Cardiac muscle cell (in vitro differentiated cells and primary cell): ENCODE data around the gene ISCA2. TPM values are rescaled to one million over a fixed set of nuclear protein-coding genes. Genes with fewer than 3 reads are reported as not detected.

Source experiments
- DNase-seq, 2 donors: peaks; one replicate each; pipeline versions ENCODE4 v3.0.0 to v3.0.0-alpha.2; 2010 to 2017; ENCODE audit warnings: low read depth in 1 of 2, low spot score in 1 of 2
- H3K27ac ChIP-seq: fragments of 200-600 bp; sonication (generic); 2 replicates; pipeline ENCODE4 v1.5.1; 2016
- H3K27me3 ChIP-seq: fragments of 200-600 bp; sonication (generic); 2 replicates; pipeline ENCODE4 v1.6.0; 2016; ENCODE audit warnings: control low read depth
- H3K36me3 ChIP-seq: fragments of 200-600 bp; sonication (generic); 2 replicates; pipeline ENCODE4 v1.5.1; 2016; ENCODE audit warnings: control low read depth
- H3K4me1 ChIP-seq: fragments of 200-600 bp; sonication (generic); 2 replicates; pipeline ENCODE4 v1.8.1; 2017; ENCODE audit warnings: low read depth, mild to moderate bottlenecking, mixed run types
- H3K4me3 ChIP-seq: fragments of 200-600 bp; sonication (generic); 2 replicates; pipeline ENCODE4 v1.5.1; 2016; ENCODE audit warnings: mild to moderate bottlenecking
- H3K9me3 ChIP-seq: fragments of 200-600 bp; sonication (generic); 2 replicates; pipeline ENCODE4 v1.5.1; 2017; ENCODE audit warnings: low read depth, mild to moderate bottlenecking, control low read depth
- polyA plus RNA-seq: library from polyadenylated mRNA; unstranded; fragments of >200 nt; fragmentation: Nextera tagmentation; extraction: Ambion mirVana; gene quantifications from 2 replicates; pipeline ENCODE4 v1.2.1, GENCODE V29; 2016
- total RNA-seq: library from RNA; depleted of rRNA; stranded (reverse); fragments of >200 nt; gene quantifications from 2 replicates; pipeline ENCODE4 v1.2.3, GENCODE V29; 2016
- TF ChIP-seq, protein P1 (sequence below): IDR thresholded peaks from 2 replicates; pipeline ENCODE4 v1.5.1; 2012; ENCODE audit warnings: low read depth, mild to moderate bottlenecking, low read length

The ISCA2 gene
- total and polyA plus RNA-seq, 2 experiments from 2014 or later: 26.5 to 141 TPM

- Histone ChIP-seq H3K27ac (peak overlapping the region; percentile 98), H3K27me3 (no peaks in the 10 kb centered on the region), H3K9me3 (no peaks in the 10 kb centered on the region), H3K4me1 (peaks cover 8% of the 10 kb centered on the region), H3K36me3 (peaks cover 3% of the 10 kb centered on the region), H3K4me3 (peak overlapping the region; percentile 71)
- DNase-seq: peak; percentile 39 to 44
- TF ChIP-seq, protein P1, sequence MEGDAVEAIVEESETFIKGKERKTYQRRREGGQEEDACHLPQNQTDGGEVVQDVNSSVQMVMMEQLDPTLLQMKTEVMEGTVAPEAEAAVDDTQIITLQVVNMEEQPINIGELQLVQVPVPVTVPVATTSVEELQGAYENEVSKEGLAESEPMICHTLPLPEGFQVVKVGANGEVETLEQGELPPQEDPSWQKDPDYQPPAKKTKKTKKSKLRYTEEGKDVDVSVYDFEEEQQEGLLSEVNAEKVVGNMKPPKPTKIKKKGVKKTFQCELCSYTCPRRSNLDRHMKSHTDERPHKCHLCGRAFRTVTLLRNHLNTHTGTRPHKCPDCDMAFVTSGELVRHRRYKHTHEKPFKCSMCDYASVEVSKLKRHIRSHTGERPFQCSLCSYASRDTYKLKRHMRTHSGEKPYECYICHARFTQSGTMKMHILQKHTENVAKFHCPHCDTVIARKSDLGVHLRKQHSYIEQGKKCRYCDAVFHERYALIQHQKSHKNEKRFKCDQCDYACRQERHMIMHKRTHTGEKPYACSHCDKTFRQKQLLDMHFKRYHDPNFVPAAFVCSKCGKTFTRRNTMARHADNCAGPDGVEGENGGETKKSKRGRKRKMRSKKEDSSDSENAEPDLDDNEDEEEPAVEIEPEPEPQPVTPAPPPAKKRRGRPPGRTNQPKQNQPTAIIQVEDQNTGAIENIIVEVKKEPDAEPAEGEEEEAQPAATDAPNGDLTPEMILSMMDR: peak; percentile 27
These were observed 1.4 kb upstream of the ISCA2 start for GRCh38 chr14:74491956-74492775.

GRCh38 chr14:74492776-74493342, 706 bp upstream of the ISCA2 start, which contains the start of gene NPC2:
NPC2 (minus strand) TSS chr14:74493305; CDS start chr14:74493274, 31 bp downstream.
- H3K4me3 ChIP-seq: peak within 1 kb of the TSS; percentile 72
- no peaks in the 10 kb centered on the region for H3K27me3 ChIP-seq
- H3K9me3 ChIP-seq: no peaks in the 10 kb centered on the region
- TF ChIP-seq, protein P1: no peak
- peak in 1 of 2 donors; percentile 27 for DNase-seq
- peaks cover 8% of the 10 kb centered on the region for H3K4me1 ChIP-seq
- peaks cover 3% of the 10 kb centered on the region for H3K36me3 ChIP-seq
- peak within 1 kb of the TSS; percentile 98 for H3K27ac ChIP-seq

DNA sequence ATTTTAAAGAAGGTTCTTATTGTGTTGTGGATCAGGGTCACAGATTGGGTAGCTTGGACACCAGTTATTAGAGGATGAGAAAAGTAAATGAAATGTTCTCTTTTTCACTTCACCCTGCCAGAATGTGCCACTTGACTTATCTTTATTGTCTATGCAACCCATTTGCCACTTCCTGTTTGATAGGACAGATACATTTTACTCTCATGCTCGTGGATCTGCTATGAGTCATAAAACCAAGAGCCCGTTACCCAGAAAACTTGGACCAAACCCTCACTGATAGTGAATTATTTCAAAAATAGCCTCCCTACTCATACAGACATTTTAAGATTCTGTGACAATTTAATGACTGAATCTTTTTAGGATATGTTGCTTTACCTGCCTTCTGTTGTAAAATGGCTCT, 1.8 kb downstream of the ISCA2 start:
- TF ChIP-seq, protein P1: no peak
- H3K36me3 ChIP-seq: peaks cover 3% of the 10 kb centered on the region
- DNase-seq: no peak
- no peak overlapping the region for H3K4me3 ChIP-seq
- no peaks in the 10 kb centered on the region for H3K9me3 ChIP-seq
- H3K27me3 ChIP-seq: no peaks in the 10 kb centered on the region
- peaks cover 8% of the 10 kb centered on the region for H3K4me1 ChIP-seq
- no peak overlapping the region for H3K27ac ChIP-seq

DNA sequence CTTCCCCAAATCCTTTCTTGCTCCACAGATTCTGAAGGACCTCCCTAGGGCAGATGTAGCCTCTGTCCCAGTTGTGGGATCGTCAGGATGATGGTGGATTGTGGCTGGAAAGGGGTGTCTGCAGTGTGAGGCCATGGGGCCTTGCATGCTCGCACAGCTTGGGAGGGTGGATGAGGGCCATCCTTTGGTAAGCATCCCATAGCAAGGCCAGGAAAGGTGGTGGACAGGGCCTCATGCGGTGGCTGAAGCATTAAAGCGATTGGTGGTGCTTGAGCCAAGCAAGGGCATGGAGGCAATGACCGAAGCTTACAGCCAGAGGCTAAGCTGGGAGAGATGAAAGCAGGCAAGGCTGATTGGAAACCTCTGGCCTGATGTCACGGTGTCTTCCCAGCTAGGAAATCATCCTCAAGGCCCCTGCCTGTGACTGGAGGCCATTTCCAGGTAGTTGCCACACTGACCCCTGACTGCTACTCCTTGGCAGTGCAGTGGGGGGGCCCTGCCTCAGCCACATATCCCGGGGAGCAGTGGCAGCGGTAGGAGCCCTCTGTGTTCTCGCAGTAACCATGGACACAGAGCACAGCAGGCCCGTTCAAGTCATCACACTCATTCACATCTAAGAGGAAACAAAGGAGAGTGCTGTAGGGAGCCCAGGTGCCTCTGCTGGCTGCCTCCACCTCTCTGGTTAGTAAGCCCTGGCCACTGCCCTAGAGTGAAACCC, 7.0 kb downstream of the ISCA2 start:
- no peak overlapping the region for H3K27ac ChIP-seq
- TF ChIP-seq, protein P1: no peak
- no peak for DNase-seq
- H3K27me3 ChIP-seq: no peaks in the 10 kb centered on the region
- H3K4me1 ChIP-seq: no peaks in the 10 kb centered on the region
- H3K9me3 ChIP-seq: no peaks in the 10 kb centered on the region
- H3K4me3 ChIP-seq: no peak overlapping the region
- H3K36me3 ChIP-seq: peaks cover under 1% of the 10 kb centered on the region

- no peaks in the 10 kb centered on the region for H3K4me1 ChIP-seq
- H3K27me3 ChIP-seq: no peaks in the 10 kb centered on the region
- no peaks in the 10 kb centered on the region for H3K9me3 ChIP-seq
- DNase-seq: peak; percentile 82 to 89
- no peak overlapping the region for H3K4me3 ChIP-seq
- H3K27ac ChIP-seq: no peak overlapping the region
- TF ChIP-seq, protein P1: peak; percentile 97
- H3K36me3 ChIP-seq: no peaks in the 10 kb centered on the region
These were observed 7.6 kb downstream of the ISCA2 start for GRCh38 chr14:74501135-74501614.
